Keratinocyte (primary cell): ENCODE results near the gene PIGT.

ENCODE experiments used
- CTCF ChIP-seq, 3 experiments: IDR thresholded peaks in 1 of 3; conservative IDR thresholded peaks in 1 of 3; optimal IDR thresholded peaks in 1 of 3; 2 replicates in 2 of 3; 3 replicates in 1 of 3; pipeline versions ENCODE3 to v1.5.1; 2011; ENCODE audit warnings: low read length in 3 of 3, mild to moderate bottlenecking in 3 of 3, moderate library complexity in 2 of 3, control low read depth in 1 of 3, inconsistent platforms in 1 of 3; ENCODE audit not compliant: insufficient read depth in 2 of 3; ENCODE audit errors: extremely low read depth in 1 of 3
- EZH2 ChIP-seq: IDR thresholded peaks from one replicate; pipeline ENCODE4 v1.6.1; 2012; ENCODE audit warnings: inconsistent platforms, mild to moderate bottlenecking, low read length, moderate library complexity

DNA sequence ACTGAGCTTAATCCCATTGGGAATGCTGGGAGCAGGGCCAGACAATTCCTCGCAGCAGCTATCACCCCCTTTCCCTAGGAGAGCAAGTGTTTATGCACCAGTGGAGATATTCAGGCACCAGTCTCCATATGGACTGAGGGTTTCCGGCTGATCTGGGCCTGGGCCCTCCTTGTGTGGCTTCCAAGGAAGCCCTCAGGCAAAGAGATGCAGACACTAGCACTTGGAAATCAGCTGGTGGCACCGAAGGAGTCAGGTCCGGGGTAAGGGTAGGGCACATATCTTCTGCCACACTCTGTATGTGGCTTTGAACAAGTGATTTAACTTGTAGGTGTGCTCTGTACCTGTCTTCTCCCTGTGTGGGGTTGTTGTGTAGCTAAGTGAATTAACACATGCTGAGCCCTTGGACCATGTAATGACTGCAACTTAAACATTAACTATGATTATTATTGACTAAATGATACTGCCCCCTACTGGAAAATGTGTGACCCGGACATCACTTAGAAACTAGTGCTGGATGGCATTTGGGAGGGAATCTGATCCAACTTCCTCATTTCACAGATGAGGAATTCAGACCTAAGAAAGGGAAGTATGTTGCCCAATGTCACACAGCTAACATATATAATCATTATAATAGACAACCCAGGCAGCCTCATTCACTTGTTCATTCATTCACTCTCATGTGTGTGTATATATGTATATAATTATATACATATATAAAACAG lies 34.3 kb downstream of the PIGT start:
- TF ChIP-seq CTCF (optimal IDR thresholded peaks at IDR 0.05 in 1 of 3, IDR thresholded peaks at IDR 0.05 in 1 of 3, conservative IDR thresholded peaks at IDR 0.05 in 1 of 3; ENCODE audit: extremely low read depth in 1 of 3, insufficient read depth in 2 of 3, low read length in 3 of 3), result peak; percentile 58 to 64 (median 58)
- TF ChIP-seq EZH2, result no peak
